Stimulated activated CD8-positive, alpha-beta memory T cell treated with anti-CD3 and anti-CD28 coated beads, Interleukin-12 subunit alpha, Interleukin-12 subunit beta, amount 100 ng/mL, for 4 hours (primary cell): Measurements from ENCODE around the gene ATG5.

Experiments
- DNase-seq: peaks from one replicate; pipeline ENCODE4 v3.0.0-alpha.2; 2020; ENCODE audit warnings: low read depth

Gene ATG5

DNA sequence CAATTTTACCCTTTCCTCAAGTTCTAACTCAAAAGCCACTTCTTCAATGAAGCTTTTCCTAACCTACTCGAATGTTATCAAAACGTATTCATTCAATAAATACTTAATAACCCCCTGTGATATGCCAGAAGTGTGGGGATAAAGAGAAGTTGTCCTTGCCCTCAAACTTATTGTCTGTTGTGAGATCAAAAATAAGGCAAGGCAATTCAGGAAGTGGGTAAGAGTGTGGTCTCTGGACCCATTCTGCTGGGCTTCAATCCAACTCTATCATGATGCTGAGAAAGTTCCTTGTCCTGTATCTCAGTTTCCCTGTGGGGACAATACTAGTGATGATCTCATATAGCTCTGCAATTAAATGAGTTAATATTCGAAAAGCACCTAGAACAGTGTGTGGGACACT, 146.7 kb downstream of the ATG5 start:
- no peak for DNase-seq

GRCh38 chr6:106177786-106178185, 147.8 kb downstream of the ATG5 start:
- DNase-seq, result no peak

- no peak for DNase-seq
These were observed 152.3 kb downstream of the ATG5 start for GRCh38 chr6:106173124-106173879.

DNA sequence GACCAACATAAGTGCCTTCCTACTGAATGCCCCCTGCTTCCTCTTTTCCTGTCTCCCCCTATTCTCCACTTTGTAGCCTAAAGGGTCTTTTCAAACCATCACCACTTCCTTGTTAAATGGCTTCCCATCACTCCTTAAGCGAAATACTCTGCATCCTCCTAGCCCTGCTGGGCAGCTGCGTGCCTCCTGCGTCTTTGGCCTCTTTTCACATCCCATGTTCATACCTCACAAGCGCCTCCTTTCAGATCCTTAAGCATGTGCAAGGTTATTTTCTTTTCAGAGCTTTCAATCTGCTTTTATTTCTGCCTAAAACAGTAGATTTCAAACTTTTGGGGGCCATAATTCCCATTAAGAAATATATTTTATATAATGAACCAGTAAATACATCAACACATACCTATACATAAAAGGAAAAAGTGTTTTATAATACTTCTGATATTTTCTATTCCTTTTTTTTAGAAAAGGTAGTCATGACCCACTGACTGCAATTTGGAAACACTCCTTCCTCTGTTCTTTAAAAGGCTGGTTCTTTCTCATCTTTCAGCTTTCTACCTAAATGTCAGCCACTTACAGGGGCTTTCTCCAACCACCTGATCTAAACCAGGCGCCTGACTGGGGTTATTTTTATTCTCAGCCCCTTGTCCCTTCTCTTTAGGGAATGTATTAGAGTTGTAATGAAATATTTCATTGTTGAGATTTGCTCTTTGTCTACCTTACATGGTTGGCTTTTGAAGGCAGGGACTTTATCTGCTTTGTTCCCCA, 155.3 kb downstream of the ATG5 start:
- no peak for DNase-seq

GRCh38 chr6:106169517-106169916, 156.0 kb downstream of the ATG5 start:
- no peak for DNase-seq

GRCh38 chr6:106168097-106168888, 157.3 kb downstream of the ATG5 start:
- no peak for DNase-seq

DNA sequence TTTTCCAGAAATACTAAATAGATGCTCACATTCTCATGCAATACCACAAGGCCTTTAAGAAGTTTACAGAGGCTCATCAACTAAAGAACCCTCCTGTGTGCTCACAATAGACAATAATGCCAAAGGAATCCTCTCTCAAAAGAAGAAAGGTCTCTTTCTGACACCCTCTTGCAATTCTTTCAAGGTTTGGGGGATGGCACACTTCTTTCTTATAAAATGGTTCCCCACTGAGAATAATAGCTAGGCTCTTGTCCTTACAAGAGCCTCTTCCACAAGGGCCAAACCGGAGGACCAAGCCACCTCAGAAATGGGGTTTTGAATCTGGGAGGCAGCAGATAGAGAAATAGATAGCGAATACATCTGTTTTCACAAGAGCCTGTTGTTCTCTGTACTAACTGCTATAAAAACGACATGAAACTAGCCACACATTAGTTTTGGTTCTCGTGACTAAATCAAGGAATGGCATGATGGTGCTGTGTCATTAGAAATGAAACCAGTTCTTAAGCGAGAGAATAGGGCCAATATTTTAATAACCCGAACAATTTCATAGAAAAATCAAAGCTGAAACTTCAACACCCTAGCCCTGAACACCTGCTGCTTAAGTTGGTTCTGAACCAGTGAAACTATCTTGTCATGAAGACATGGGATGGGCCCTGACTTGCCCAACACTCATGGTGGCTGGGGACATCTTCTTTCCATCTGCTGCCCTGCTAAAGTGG, 158.3 kb downstream of the ATG5 start:
- no peak for DNase-seq

GRCh38 chr6:106165885-106166485, 159.6 kb downstream of the ATG5 start:
- no peak for DNase-seq

DNA sequence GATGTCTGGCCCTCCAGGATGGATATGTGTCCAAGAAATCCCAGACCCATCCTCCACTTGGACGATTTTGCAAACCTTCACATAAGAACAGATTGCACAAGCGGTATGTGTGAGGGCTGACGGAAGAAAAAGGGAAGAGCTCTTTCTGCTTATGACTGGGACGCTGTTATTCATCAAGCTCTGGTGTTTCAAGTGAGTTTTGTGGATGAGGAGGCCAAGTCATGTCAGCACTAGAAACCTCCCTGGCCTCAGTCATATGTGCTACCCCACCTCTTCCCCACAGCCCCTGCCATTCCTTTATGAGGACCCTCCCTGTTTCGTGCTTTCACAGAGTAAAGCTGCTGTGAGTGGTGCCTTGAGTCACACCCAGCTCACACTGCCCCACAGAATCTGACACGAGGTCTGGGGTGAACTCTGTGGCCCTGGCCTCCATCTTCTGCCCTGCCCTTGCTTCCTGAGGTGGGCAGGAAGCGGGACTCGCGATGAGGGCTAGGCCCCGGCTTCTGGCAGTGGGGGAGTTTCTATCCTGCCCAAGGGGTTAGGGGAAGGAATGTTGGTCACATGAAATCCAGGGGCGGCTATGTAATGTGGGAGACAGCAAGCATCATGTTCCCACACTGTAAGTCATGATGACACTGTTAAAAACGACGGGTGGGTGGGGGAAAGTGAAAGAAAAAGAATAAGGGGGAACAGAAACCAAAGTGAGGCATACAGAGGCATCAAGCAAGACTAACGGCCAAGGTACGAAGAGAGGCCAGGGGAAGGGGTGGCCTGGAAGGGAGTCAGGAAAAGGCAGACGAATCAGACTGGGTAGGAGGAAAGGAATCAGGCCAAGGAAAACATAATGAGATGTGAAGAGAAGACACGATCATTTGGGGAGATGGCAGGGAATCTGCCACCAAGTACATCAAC, 161.3 kb downstream of the ATG5 start:
- peak; percentile 44 for DNase-seq

- DNase-seq, result peak; percentile 22
These were observed 162.1 kb downstream of the ATG5 start for GRCh38 chr6:106163446-106163965.

GRCh38 chr6:106162921-106163320, 162.6 kb downstream of the ATG5 start:
- DNase-seq, result no peak

GRCh38 chr6:106161893-106162292, 163.7 kb downstream of the ATG5 start:
- no peak for DNase-seq

DNA sequence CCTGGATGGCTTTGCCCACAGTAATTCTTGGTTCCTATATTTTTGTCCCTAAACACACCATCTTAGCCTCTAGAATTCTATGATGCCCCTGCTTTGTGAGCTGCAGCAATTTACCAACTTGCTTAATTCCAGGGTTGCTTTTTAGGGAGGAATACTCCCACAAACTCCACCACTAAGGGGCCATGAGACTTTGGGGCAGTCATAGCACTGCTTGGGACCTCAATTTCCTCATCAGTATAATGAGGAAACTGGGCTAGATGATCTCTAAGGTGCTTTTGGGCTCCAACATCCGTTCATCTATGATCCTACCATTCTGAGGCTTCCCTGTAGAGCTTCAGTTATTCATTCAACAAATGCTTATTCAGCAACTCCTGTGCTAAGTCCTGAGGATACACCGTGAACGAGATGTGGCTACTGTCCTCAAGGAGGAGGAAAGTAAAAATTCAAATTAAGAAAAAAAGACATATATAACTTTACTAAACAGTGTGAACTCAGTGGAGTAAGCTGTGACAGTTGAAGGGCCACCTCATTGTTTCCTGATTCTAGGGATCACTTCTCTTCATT, 164.2 kb downstream of the ATG5 start:
- DNase-seq, result no peak

GRCh38 chr6:106160189-106160588, 165.4 kb downstream of the ATG5 start:
- DNase-seq, result no peak

DNA sequence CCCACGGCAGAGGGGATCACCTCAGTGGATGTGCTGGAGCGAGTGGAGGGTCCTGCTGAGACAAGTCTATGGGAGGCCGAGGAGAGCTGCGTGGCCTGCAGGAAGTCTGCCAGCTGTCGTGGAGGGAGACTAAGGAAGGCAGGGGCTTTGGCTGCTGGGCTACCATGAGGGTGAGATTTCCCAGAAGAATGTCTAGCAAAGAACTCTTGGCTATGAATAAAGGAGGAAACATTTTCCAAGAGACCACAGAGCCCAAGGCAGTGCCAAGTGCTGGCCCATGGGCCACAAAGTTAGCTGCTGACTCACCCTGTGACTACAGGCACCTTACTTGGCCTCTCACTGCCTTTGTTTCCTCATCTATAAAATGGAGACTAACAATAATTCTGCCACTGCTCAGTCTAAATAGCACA, 166.0 kb downstream of the ATG5 start:
- DNase-seq, result no peak

DNA sequence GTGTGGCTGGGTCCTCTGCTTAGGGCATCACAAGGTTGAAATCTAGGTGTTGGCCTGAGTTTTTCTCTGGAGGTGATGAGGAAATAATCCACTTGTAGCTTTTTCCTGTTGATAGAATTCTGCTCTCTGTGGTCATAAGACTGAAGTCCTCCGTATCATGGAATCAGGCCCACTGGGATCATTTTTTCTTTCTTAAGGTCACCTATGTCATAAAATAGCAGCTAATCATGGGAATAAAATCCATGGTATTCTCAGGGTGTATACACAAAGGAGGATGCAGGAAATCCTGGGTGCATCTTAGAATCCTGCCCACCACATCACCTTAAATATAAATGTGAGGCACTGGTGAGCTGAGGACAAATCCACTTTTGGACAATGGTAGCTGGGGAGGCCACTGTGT, 166.7 kb downstream of the ATG5 start:
- DNase-seq, result no peak

GRCh38 chr6:106156863-106157262, 168.7 kb downstream of the ATG5 start:
- no peak for DNase-seq

GRCh38 chr6:106156413-106156812, 169.1 kb downstream of the ATG5 start:
- no peak for DNase-seq

DNA sequence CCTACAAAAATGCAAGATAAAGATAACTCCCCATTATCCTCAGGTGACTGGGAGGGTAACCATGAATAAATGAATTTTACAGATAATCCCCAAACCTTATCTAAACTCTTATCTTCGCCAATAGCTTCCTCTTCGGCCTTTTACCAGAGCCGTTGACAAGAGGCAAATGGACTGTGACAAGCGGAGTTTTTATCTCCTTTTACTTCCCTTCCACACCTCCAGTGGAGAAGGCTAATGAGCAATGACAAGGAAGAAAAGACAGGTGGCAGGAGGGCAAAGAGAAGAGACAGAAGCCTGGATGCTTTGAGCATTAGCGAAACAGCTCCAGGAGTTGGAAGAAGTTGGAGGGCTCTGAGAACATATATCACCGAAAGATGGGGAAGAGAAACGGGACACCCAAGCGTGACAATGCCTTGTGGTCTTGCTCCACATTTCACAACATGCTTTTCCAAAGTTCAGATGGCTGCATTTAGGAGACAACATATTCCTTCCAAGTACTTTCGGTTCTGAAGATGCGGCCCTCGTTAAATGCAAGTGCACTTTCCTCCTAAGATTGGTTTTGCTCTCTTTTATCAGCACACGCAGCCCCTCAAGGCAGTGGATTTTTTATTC, 170.2 kb downstream of the ATG5 start:
- DNase-seq, result no peak

- no peak for DNase-seq
These were observed 171.2 kb downstream of the ATG5 start for GRCh38 chr6:106154326-106154725.
